Lower leg skin (tissue), 3 donors: ENCODE data around the gene PHF12.

Source experiments
- POLR2A ChIP-seq, 2 donors: fragments of 450-650 bp; IDR thresholded peaks; one replicate each; pipeline ENCODE4 v1.6.1; 2016 to 2017; ENCODE audit warnings: antibody characterized with exemption in 2 of 2, mild to moderate bottlenecking in 1 of 2, moderate library complexity in 1 of 2
- TF ChIP-seq, protein P1 (sequence below), 3 donors: fragments of 450-650 bp; IDR thresholded peaks; one replicate each; pipeline ENCODE4 v1.5.1; 2016; ENCODE audit warnings: antibody characterized with exemption in 3 of 3, mild to moderate bottlenecking in 3 of 3, moderate library complexity in 2 of 3

DNA sequence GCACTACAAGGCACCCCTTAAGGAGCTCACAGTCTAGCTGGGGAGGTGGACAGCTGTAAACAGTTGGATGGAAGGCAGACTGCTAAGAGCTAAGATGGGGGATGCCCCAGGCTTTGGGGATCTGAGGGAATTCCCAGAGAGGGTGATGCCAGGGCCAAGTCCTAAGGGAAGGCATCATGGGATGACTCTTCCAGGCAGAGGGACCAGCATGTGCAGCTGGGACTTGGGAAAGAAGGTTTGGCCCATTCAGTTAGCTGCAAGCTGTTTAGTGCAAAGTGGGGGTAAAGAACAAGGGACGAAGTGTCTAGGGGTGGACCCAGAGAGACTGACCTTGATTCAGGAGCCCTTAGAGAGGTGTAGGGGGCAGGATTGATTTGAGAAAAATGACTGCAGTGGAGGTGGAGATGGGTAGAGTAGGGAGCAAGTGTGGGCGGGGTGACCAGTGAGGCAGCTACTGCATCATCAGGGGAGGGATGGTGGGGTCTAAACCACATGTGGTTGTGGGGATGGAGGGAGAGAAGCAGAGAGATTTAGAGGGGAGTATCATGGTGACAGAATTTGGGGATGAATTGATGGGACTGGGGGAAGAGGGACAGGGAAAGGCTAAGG lies 27.1 kb upstream of the PHF12 start:
- TF ChIP-seq, protein P1, sequence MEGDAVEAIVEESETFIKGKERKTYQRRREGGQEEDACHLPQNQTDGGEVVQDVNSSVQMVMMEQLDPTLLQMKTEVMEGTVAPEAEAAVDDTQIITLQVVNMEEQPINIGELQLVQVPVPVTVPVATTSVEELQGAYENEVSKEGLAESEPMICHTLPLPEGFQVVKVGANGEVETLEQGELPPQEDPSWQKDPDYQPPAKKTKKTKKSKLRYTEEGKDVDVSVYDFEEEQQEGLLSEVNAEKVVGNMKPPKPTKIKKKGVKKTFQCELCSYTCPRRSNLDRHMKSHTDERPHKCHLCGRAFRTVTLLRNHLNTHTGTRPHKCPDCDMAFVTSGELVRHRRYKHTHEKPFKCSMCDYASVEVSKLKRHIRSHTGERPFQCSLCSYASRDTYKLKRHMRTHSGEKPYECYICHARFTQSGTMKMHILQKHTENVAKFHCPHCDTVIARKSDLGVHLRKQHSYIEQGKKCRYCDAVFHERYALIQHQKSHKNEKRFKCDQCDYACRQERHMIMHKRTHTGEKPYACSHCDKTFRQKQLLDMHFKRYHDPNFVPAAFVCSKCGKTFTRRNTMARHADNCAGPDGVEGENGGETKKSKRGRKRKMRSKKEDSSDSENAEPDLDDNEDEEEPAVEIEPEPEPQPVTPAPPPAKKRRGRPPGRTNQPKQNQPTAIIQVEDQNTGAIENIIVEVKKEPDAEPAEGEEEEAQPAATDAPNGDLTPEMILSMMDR (IDR thresholded peaks at IDR 0.05) = no peak
- TF ChIP-seq POLR2A (IDR thresholded peaks at IDR 0.05) = no peak
